Inflammatory macrophage treated with lipopolysaccharide for 1 hour (primary cell): ENCODE measurements around the gene IGSF23.
"Not testable (repeated sequence)": the region's sequence is repeated elsewhere in the genome, so short reads cannot be mapped to it uniquely, and the experiment has no call there.

Experiments used
- DNase-seq, 2 donors: peaks; one replicate each; pipeline ENCODE4 v3.0.0-alpha.2; 2020 to 2022

IGSF23 gene

GRCh38 chr19:44587963-44588770 lies 25.2 kb upstream of the IGSF23 start:
- DNase-seq, result peak; percentile 80 to 88

DNA sequence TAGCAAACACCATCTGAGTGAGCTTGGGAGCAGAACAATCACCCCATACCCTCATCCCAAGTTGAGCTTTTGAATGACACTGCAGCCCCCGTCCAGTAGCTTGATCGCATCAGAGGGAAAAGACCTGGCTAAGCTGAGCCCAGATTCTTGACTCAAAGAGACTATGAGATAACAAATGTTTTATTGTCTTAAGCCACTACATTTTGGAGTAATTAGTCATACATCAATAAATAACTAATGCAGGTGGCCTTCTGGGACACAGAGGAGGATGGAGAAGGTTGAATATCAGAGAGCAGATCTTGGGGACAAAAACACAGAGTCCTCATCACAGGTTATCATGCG lies 24.6 kb upstream of the IGSF23 start:
- no peak for DNase-seq

DNA sequence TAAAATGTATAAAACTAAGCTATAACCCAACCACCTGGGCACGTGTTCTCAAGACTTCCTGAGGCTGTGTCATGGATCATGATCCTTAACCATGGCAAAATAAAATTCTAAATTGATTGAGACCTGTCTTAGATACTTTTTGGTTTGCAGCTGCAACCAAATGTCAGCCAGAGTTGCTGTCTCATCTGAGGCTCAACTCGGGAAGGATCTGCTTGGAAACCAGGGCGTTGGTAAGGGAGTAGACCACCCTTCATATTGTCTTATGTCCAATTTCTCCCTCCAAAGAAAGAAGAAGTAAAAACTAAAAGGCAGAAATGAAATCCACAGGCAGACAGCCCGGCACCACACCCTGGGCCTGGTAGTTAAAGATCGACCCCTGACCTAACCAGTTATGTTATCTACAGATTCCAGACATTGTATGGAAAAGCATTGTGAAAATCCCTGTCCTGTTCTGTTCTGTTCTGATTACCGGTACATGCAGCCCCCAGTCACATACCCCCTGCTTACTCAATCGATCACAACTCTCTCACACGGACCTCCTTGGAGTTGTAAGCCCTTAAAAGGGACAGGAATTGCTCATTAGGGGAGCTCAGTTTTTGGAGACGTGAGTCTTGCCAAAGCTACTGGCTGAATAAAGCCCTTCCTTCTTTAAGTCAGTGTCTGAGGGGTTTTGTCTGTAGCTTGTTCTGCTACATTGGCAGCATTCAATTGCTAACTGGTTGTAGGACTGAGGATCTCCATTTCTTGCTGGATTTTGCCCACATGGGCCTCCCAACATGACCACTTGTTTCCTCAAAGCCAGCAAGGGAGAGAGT lies 22.9 kb upstream of the IGSF23 start:
- DNase-seq, result no peak

- DNase-seq, result not testable (repeated sequence)
These were observed 21.9 kb upstream of the IGSF23 start for GRCh38 chr19:44591340-44591993.

- peak; percentile 30 to 64 for DNase-seq
These were observed 20.9 kb upstream of the IGSF23 start for GRCh38 chr19:44592451-44592890.

GRCh38 chr19:44593294-44593693 lies 20.1 kb upstream of the IGSF23 start:
- no peak for DNase-seq

GRCh38 chr19:44593866-44594266 lies 19.5 kb upstream of the IGSF23 start:
- DNase-seq, result not testable (repeated sequence)

DNA sequence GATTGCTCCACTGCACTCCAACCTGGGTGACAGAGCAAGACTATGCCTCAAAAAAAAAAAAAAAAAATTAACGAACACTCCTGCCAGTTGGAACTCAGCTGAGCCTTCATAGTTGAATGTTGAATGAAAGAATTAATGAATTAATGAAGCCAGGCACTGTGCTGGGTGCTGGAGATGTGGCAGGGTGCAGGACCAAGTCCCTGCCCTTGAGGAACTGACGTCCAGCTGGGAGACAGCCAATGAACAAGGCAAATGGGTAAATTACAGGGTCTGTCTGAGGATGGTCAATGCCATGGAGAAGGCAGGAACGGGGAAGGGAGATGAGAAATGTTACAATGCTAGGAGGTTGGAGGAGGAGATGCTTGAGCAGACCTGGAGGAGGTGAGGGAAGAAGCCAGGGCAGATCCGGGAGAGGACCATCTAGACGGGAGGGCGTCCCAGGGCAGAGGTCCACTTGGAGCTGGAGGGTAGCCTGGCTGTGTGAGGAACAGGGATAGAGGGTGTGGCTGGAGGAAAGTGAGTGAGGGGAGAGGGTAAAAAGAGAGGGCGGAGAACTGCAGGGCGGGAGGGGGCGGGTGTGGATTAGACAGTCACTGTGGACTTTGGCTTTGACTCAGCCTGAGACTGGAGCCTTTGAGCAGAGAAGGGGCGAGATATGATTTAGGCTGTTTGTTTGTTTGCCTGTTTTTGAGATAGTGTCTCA lies 16.8 kb upstream of the IGSF23 start:
- no peak for DNase-seq

DNA sequence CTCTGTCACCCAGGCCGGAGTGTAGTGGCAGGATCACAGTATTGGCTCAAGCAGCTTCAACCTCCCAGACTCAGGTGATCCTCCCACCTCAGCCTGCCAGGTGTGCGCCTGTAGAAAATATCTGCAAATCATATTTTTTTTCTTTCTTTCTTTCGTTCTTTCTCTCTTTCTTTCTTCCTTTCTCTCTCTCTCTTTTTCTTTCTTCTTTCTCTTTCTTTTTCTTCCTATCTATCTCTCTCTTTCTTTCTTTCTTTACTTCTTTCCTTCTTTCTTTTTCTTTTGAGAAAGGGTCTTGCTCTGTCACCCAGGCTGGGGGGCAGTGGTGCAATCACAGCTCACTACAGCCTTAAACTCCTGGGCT lies 16.3 kb upstream of the IGSF23 start:
- no peak for DNase-seq

DNA sequence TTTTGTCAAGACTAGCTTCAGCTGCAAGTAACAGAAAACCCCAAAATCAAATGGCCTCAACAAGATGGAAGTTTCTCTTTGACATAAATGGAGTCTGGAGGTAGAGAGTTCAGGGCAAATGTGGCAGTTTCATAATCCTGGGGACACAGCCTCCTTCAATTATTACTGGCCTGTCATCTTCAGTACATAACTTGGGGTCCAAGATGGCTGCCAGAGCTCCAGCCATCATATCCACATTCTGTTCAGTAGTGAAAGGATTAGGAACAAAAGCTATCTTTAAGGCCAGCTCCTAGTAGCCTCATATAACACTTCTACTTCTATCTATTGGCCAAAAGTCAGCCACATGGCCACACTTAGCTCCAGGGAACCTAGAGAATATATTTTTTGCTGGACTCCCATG lies 15.0 kb upstream of the IGSF23 start:
- no peak for DNase-seq

GRCh38 chr19:44598880-44599279 lies 14.5 kb upstream of the IGSF23 start:
- no peak for DNase-seq

DNA sequence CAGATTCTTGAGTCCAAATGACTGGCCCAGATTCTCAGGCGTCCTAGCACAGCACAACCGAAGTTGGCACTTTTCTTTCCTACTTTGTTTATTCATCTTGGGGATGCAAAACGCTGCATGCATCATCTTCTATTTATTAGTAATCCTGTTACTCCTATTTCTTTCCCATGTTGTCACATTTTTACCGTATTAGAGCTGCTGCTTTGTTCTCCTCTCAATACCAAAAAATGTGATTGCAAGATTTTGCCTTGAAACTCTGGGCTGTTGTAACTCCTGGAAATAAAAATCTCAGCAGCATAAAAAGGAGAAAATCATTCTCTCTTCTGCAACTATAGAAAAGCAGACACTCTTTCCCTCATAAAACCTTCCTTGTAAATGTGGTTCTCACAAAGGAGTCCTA lies 12.9 kb upstream of the IGSF23 start:
- no peak for DNase-seq

DNA sequence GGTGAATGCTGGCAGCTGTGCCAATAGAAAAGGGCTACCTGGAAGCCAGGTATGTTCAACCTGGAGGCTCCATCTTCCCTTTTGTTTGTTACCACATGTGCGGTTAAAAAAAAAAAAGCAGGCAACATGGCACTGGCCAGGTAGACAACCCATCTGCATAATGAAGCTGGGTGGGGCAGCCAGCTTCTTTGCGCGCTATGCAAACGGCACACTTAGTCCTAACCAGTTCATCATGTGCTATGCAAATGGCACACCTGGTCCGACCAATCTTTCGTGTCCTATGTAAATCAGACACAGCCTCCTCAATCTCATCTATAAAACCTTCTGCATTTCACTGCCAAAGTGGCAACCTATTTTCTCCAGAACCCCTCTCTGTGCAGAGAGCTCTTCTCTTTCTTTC lies 11.3 kb upstream of the IGSF23 start:
- no peak for DNase-seq

GRCh38 chr19:44603201-44603945 lies 10.0 kb upstream of the IGSF23 start:
- DNase-seq, result no peak

DNA sequence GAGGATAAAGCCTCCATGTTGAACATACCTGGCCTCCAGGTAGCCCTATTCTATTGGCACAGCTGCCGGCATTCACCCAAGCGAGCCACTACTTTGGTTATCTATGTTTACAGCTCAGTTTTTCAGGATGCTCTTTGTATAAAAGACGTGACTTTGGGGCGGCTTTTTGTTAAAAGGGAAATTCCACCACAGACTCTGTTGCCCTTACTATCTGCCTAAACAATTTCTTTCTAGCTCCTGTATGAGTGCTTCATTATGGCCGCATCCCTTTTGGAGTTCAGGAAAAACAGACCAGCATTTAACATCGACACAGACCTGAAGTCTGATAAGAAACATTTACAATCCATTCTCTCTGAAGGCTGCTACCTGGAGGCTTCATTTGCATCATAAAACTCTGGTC lies 9.1 kb upstream of the IGSF23 start:
- DNase-seq, result no peak

GRCh38 chr19:44605547-44605946 lies 7.8 kb upstream of the IGSF23 start:
- DNase-seq, result no peak

- peak in 1 of 2 donors; percentile 28 for DNase-seq
These were observed 6.3 kb upstream of the IGSF23 start for GRCh38 chr19:44607049-44607448.

DNA sequence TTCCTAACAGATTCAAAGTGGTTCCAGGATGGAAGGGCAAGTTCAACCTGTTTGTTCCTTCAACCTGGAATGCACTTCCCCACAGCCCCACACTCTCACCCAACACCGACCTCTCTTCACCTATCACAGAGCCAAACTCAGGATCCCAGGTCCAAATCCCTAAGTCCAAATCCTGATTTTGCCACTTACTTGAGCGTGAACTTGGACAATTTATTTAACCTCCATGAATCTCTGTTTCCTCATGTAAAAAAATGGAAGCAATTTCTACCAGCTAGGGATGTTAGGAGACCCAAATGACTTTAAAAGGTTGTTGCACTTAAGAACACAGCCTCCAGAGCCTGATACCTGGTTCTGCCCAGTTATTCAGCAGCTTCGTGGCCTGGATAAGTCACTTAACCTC lies 5.4 kb upstream of the IGSF23 start:
- DNase-seq, result no peak

DNA sequence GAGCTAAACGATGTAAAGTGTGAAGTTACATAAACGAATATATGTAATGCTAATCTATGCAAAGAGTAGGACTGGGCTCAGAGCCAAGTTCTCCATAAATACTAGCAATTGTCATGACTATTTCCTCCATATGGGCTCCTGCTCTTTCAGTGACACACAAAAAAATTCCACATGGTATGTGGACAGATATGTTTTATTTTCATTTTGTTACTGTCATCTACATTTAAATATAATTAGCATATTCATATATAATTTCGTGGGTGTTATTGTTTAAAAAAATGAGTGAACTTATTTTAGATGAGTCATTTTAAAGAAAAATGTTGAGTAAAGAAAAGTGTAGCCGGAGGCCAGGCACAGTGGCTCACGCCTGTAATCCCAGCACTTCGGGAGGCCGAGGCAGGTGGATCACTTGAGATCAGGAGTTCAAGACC lies 5.0 kb upstream of the IGSF23 start:
- peak; percentile 49 to 66 for DNase-seq

DNA sequence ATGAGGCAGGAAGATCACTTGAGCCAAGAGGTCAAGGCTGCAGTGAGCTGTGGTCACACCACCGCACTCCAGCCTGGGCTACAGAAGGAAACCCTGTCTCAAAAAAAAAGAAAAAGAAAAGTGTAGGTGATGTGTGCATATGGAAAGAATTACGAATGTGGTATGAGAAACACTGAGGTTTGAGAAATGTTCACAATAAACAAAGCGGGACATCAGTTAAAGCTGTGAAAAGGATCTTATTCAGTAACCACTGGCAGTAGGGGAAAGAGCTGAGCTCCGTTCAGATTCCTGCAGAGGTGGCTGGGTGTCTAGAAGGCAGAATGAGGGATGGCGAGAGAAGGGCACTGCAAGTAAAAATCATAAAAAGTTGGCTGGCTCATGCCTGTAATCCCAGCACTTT lies 4.1 kb upstream of the IGSF23 start:
- no peak for DNase-seq

DNA sequence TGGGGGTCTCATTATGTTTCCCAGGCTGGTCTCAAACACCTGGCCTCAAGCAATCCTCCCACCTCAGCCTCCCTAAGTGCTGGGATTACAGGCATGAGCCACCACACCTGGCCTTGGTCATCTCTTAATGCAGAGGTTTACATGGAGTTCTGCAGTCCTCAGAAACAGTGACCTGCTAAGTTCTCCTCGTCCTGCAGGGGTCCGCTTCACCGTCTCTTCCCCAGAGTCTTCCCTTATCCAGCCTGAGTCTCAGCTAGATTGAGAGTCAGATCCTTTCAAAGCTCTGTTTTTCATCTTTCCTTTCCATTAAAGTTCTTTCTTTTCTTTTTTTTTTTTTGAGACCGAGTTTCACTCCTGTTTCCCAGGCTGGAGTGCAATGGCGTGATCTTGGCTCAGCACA lies 2.9 kb upstream of the IGSF23 start:
- peak in 1 of 2 donors; percentile 66 for DNase-seq

DNA sequence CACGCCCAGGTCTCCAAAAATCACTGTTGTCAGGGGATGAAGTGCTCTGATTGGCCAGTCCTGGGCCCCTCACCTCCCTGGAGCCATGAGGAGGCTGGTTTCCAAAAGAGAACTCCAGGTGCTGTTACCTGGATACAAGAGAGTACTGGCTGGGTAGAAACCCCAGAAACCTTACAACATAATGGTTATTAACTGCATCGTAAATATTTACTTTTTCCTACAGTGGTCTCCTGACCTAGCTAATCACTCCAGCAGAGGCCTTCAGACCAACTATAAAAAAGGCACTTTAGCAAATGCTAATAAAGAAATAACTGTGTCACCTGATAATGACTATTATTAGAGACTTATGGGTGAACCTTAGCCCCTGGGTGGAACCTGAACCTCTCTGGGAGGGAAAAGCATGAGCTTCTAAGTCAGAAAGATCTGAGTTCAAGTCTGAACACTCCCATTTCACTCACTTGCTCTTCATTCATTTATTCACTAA lies 1.5 kb upstream of the IGSF23 start:
- no peak for DNase-seq
